ENCODE results near the gene SP5.
"Not testable (repeated sequence)": the region's sequence is repeated elsewhere in the genome, so short reads cannot be mapped to it uniquely, and the experiment has no call there.

The SP5 gene

GRCh38 chr2:170740660-170741059 lies 25.5 kb downstream of the SP5 start:
- no peak for DNase-seq

GRCh38 chr2:170742000-170742399 lies 26.9 kb downstream of the SP5 start:
- no peak for DNase-seq

- DNase-seq = no peak
Measured at GRCh38 chr2:170742896-170743529, 27.9 kb downstream of the SP5 start.

- no peak for DNase-seq
Measured at GRCh38 chr2:170743530-170744239, 28.5 kb downstream of the SP5 start.

- DNase-seq = no peak
Measured at GRCh38 chr2:170744248-170745002, 29.3 kb downstream of the SP5 start.

GRCh38 chr2:170745305-170745704 lies 30.2 kb downstream of the SP5 start:
- no peak for DNase-seq

GRCh38 chr2:170747921-170748320 lies 32.8 kb downstream of the SP5 start:
- DNase-seq = no peak

- DNase-seq = not testable (repeated sequence)
Measured at GRCh38 chr2:170751555-170751954, 36.4 kb downstream of the SP5 start.

GRCh38 chr2:170761572-170761971 lies 46.4 kb downstream of the SP5 start:
- no peak for DNase-seq

GRCh38 chr2:170762760-170763159 lies 47.6 kb downstream of the SP5 start:
- DNase-seq = no peak

GRCh38 chr2:170763232-170763631 lies 48.1 kb downstream of the SP5 start:
- DNase-seq = no peak

- no peak for DNase-seq
Measured at GRCh38 chr2:170764880-170765261, 49.7 kb downstream of the SP5 start.

- DNase-seq = no peak
Measured at GRCh38 chr2:170766693-170767092, 51.6 kb downstream of the SP5 start.
